SIG-M5 (cell line): Measurements from ENCODE around the gene RPS6KA4.

Experiments
- DNase-seq: peaks from one replicate; lab custom pipeline; 2025; lab: John Stamatoyannopoulos, UW

The RPS6KA4 gene

DNA sequence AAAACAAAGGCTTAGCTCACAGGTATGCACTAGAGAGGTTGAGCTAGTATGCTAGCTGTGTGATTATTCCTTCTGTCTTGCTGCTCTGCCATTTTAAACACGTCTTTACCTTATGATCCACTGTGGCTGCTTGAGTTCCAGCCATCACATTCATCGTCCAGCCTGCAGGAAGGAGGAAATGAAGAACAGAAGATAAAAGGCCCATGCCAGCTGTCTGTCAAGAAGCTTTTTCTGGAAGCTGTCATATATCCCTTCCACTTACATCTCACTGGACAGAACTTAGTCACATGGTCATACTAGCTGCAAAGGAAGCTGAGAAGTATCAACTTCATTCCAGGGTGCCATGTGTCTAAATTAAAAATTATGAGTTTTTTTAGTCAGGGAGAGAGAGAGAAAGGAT is 31.6 kb upstream of the RPS6KA4 start:
- no peak for DNase-seq

DNA sequence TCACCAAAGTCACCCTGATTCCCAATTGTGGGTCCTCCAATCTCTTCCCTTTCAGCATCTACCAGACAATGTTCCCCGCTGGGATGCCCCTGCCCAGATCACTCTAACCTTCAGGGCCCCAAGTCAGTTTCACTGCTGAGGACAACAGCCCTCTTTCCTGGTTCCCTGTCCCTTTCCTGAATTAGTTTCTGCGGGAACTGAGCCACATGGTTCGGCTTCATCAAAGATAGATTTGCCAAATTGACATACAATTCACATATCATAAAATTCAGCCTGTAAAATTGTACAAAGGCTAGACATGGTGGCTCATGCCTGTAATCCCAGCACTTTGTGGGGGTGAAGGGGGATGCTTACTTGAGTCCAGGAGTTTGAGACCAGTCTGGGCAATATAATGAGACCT is 31.0 kb upstream of the RPS6KA4 start:
- no peak for DNase-seq

DNA sequence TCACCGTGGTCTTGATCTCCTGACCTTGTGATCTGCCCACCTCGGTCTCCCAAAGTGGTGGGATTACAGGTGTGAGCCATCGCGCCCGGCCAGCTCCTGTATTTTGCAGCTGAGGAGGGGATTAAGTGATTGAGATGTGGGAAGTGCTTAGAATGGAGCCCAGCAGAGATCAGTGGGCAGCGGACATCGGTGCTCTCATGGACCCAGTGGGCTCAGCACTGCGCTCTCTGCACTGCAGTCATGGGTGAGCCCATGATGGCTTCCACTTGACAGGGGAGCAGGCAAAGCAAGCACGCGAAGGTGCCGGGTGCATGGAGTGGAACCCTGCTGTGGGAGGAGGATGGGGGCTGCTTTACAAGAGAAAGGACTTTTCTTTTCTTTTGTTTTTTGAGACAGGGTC is 28.1 kb upstream of the RPS6KA4 start:
- DNase-seq = no peak

DNA sequence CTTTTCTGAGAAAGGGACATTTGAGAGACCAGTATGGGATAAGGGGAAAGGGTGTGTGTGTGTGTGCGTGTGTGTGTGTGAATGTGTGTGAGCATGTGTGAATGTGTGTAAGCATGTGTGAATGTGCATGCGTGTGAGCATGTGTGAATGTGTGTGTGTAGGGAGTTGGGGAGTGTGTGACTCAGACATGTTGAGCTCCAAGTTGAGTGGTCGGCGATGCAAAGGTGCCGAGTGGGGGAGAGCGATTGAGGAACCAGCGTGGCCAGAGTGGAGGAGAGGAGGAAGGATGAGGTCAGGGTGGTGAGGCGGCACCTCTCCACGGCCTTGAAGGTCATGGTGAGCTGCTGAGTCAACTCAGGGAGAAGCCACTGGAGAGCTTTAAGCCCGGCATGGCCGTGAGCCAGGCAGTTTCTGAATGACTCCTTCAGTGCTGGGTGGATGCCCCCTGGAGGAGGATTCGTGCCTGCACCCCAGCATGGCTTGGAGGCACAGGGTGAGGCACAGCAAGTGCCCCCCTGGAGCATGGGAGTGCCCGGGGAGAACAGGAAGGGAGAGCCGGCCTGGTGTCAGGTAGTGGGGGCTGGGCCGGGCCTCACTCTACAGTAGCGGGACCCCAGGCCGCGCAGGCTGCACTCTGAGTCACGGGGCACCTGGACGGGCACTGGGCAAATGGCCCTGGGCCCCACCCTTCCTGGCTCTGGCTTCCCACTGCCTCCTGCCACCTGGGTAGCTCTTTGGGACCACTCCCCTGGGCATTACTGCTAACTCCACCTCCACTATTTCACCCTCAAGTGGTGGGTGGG is 27.2 kb upstream of the RPS6KA4 start:
- DNase-seq = no peak

DNA sequence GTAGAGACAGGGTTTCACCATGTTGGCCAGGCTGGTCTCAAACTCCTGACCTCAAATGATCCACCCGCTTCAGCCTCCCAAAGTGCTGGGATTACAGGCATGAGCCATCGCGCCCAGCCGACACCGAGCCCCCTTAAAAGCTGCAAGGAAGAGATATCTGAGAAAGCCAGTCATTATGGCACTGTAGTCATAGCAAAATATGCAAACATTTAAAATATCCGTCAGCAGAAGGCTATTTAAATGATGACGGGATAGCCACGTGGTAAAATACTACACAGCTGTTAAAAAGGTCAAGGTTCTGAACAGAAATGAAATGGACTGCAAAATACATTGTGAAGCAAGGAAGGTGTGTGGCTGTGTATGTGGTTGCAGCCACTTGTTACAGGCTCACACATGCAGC is 25.4 kb upstream of the RPS6KA4 start:
- no peak for DNase-seq

DNA sequence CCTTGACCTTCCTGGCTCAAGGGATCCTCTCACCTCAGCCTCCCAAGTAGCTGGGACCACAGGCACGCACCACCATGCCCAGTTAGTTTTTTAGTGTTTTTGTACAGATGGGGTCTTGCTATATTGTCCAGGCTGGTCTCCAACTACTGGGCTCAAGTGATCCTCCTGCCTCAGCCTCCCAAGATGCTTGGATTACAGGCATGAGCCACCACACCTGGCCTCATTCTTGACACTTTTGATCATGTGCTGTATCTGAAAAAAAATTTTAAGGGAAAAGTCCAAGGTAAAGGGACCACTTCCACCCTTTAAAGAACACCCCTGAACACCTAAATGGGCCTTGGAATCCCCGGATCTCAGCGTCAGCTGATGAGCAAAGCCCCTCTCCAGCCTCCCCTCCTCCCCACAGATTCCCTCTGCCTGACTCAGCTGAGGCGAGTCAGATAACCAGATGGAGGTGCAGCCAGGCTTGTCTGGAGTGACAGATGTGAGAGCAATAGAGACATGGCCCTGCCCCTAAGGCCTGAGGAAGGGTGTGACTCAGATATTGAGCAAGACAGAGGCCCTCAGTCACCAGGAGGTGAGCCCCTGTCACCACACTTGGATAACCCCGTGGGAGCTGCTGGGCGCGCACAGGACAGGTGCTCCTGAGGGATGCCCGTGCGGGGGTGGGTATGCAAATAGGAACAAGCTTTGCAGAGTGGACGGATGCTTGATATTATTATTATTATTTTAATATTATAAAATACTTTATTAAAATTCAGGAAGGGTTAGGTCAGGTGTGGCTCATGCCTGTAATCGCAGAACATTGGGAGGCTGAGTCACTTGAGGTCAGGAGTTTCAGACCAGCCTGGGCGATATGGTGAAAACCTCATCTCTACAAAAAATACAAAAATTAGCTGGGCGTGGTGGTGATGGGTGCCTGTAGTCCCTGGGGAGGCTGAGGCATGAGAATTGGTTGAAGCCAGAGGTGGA is 23.9 kb upstream of the RPS6KA4 start:
- DNase-seq = peak; percentile 85

DNA sequence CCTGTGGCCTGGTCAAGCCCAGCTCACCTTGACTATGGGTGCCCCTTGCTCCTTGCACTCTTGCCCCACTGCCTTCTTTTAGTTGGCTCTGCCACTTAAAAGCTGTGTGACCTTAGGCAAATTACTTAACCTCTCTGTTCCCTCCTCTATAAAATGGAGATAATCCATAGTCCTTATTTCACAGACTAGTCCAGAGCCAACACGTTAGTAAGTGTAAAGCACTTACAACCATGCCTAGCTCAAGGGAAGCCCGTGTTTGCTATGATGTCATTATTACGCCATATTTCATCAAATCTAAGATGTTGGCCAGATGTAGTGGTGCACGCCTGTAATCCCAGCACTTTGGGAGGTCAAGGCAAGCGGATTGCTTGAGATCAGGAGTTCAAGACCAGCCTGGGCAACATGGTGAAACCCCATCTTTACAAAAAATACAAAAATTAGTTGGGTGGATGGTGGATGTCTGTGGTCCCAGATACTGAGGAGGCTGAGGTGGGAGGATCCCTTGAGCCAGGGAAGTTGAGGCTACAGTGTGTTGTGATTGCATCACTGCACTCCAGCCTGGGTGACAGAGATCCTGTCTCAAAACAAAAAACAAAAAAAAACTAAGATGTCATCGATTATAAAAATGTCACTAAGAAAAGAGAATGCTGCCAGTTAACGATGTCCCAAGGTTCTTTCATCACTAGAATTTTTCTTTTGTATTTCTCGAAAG is 21.3 kb upstream of the RPS6KA4 start:
- no peak for DNase-seq

DNA sequence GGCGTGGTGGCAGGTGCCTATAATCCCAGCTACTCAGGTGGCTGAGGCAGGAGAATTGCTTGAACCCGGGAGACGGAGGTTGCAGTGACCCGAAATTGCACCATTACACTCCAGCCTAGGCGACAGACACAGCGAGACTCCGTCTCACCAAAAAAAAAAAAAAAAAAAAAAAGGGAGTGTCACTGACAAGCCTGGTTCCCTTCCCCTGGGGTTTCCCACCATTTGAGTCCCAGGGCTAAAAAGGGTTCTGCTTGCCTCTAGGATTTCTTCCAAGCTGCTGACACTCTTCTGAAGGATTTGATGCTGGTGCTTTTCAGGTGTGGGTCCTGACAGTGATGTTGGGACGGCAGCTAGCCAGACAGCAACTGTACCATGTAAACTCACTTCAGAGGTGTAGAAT is 20.2 kb upstream of the RPS6KA4 start:
- DNase-seq = no peak

DNA sequence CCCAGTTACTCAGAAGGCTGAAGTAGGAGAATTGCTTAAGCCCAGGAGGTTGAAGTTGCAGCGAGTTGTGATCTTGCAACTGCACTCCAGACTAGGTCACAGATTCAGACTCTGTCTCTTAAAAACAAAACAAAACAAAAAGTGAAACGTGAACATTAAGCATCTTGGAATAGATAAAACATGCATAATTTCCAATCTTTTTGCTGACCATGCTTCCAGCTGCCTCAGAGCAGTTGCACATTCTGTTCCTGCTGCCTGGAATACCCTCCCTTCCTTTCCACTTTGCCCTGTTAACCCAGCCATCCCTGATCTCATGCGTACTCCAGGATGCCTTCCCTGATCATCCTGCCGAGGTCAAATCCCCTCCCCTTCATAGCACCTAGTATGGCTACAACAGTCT is 19.7 kb upstream of the RPS6KA4 start:
- DNase-seq = no peak

DNA sequence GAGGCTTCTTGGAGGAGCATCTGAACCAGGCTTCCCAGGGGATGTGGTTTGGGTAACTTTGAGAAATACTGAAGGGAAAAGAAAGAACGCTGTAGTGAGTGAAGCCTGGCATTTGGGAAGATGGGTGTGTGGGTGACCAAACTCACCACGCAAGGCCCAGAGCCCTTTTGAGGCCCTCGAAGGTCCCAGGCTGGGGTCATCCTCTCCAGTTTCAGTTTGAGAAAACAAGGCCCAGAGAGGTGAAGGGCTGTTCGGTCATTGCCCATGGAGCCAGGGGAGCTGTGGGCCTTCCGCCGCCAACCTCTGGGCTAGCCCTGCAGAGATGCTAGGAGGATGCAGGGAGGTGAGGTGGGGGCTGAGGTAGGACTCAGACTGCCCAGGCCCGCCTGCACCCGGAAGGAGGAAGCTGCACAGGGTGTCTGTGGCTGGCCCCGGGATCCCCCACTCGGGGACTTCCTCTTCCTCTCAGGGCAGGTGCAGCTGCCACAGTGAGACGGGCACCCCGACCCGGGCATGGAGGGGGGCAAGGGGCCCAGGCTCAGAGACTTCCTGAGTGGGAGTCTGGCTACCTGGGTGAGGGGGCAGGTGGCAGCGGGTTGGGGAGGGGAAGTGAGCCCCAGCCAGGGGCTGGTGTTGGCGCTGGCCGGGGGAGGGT is 19.1 kb upstream of the RPS6KA4 start, which contains the start of gene CCDC88B:
Gene CCDC88B, plus strand, starts transcription at position 451 of the 655 bp plus-strand sequence. Its CDS starts 63 bp downstream, at position 514.
- no peak for DNase-seq

DNA sequence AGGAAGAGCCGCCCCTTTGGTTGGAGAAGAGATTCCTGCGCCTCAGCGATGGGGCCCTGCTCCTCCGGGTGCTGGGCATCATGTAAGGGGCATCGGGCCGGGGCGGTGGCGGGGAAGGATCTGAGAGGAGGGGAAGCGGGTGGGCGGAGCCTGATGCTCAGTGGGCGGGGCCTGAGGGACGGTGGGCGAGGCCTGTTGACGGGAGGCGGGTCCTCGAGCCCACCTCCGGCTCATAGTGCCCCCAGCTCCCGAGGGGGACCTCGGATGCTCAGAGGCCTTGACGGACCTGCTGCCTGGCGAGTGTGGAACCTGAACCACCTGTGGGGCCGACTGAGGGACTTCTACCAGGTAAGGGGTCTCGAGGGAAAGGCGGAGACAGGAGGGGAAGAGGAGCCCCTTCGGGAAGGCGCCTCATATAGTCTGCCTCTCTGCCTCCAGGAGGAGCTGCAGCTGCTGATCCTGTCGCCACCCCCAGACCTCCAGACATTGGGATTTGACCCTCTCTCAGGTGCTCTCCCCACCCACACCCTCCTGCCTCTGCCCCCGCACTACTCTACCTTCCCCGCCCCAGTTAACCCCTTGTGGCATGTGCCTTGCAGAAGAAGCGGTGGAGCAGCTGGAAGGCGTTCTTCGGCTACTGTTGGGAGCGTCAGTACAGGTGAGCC is 18.2 kb upstream of the RPS6KA4 start:
- DNase-seq = no peak

DNA sequence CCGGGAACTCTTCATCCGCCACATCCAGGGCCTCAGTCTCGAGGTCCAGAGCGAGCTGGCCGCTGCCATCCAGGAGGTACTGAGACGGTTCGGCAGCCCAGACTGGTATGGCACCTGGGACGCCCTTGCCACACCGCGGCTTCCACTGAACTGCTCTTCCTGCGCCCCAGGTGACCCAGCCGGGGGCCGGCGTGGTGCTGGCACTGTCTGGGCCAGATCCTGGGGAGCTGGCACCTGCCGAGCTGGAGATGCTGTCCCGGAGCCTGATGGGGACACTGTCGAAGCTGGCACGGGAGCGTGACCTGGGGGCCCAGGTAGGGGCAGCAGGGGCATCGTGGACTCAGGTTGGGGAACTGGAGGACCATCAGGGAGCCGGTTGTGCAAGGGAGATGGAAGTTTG is 17.5 kb upstream of the RPS6KA4 start:
- no peak for DNase-seq

DNA sequence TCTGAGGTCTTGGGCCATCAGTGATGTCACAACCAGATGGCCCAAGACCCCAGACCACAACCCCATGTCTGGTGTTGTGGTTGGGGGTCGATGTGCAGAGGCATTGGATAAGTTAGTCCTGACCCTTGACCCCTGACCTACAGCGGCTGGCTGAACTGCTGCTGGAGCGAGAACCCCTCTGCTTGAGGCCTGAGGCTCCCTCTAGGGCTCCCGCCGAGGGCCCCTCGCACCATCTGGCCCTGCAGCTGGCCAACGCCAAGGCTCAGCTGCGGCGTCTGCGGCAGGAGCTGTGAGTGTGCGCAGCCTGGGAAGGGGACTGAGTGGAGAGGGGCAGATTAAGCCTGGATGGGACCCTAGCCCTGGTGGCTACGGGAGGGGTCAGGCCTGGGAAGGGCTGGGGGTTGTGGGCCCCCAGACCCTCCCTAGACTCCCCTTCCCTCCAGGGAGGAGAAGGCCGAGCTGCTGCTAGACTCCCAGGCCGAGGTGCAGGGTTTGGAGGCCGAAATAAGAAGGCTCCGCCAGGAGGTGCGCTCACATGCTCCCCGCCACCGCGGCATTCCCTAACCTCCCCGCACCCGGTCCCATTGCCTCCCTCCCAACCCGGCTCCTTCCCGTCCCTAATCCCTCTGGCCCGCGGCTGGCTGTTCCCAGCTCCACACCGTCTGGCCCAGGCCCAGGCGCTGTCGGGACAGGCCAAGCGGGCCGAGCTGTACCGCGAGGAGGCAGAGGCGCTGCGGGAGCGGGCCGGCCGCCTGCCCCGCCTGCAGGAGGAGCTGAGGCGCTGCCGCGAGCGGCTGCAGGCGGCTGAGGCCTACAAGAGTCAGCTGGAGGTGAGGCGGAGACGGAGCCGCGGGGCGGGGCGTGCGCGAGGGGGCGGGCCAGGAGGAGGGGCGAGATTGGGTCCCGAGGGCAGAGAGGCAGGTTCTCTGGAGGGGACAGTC is 16.8 kb upstream of the RPS6KA4 start:
- peak; percentile 21 for DNase-seq

DNA sequence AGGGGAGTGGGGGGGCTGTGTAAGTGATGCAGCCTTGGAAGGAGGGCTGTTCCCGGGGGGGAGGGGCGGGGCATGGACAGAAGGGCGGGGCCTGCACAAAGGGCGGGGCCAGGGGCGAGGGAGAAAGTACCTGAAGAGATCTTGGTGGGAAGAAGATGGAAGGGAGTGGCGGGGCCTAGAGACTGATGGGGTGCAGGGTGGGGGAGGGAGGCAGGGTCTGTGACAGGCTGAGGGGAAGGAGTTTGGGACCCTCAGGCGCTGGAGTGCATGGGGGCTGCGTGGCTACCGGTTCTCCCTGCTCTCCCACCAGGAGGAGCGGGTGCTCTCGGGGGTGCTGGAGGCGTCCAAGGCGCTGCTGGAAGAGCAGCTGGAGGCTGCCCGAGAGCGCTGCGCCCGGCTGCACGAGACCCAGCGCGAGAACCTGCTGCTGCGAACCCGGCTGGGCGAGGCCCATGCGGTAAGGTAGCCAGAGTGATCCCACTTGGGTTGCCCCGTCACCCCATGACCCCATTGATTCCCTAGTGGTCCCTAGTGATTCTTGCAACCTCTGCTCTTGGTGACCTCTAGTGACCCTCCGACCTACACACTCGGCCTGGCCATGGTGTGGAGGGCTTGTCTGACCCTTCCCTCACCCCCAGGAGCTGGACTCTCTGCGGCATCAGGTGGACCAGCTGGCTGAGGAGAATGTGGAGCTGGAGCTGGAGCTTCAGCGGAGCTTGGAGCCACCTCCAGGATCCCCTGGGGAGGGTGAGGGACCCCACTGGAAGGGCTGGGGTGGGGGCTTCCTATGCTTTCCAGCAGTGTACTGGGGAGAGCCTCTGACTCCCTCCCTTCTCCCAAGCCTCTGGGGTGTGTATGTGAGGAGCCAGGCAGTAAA is 15.9 kb upstream of the RPS6KA4 start:
- no peak for DNase-seq

DNA sequence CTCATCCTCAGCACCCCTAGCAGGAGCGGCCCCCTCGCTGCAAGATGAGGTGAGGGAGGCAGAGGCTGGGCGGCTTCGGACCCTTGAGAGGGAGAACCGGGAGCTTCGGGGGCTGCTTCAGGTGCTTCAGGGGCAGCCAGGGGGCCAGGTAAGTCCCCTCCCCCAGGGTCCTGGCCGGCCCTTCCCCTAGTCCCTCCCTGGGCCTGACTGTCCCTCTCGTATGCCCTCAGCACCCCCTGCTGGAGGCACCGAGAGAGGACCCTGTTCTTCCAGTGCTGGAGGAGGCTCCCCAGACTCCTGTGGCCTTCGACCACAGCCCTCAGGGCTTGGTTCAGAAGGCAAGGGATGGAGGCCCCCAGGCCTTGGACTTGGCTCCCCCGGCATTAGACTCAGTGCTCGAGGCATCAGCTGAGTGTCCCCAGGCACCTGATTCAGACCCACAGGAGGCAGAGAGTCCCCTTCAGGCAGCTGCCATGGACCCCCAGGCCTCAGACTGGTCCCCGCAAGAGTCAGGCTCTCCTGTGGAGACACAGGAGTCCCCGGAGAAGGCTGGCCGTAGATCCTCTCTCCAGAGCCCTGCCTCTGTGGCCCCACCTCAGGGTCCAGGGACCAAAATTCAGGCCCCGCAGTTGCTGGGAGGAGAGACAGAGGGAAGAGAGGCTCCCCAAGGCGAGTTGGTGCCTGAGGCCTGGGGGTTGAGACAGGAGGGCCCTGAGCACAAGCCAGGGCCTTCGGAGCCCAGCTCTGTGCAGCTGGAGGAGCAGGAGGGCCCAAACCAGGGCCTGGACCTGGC is 15.0 kb upstream of the RPS6KA4 start:
- DNase-seq = no peak

DNA sequence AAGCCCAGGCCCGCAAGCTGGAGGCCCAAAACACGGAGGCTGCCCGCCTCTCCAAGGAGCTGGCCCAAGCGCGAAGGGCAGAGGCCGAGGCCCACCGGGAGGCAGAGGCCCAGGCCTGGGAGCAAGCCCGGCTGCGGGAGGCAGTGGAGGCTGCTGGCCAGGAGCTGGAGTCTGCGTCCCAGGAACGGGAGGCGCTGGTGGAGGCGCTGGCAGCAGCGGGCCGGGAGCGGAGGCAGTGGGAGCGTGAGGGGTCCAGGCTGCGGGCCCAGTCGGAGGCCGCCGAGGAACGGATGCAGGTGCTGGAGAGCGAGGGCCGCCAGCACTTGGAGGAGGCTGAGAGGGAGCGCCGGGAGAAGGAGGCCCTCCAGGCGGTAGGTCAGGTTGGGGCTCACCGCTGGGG is 14.2 kb upstream of the RPS6KA4 start:
- no peak for DNase-seq

DNA sequence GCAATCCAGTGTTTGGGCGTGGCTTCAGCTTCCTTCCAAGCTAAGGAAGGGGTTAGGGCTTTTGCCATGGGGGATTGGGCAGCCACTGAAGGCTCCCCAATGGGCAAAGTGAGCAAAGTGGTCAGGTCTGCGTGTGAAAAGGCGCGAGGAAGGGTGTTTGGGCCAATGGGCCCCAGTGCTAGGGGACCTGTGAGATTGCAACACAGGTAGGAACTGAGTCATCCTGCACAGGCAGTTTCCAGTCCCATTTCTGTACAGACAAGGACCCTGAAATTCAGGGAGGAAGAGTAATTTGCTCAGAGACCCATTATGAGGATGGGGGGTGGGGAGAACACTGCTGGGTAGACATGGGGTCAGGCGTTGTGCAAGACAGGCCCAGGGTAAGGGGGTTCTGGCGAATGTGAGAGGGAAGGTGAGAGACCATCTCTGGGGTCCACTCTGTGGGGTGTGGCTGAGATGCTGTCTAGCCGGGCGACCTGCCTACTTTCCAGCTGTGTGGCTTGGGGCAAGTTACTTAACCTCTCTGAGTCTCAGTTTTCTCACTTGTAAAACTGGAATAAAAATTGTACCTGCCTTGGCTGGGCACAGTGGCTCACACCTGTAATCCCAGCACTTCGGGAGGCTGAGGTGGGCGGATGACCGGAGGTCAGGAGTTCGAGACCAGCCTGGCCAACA is 11.6 kb upstream of the RPS6KA4 start:
- DNase-seq = no peak
